PC-9 (cell line): ENCODE measurements around the gene NHLRC2. TPM values are rescaled to one million over a fixed set of nuclear protein-coding genes. Genes with fewer than 3 reads are reported as not detected.

ENCODE experiments used
- BruUV-seq: library from RNA; stranded (reverse); fragments of 400-500 nt; replicated peaks from 2 replicates; lab custom pipeline; 2021; lab: Mats Ljungman, UMichigan
- CTCF ChIA-PET: fragments of 300-600 bp; sonication (Branson Sonifier 250); formaldehyde crosslinking; loops from one replicate; lab custom pipeline; 2022; ENCODE audit warnings: antibody characterized with exemption; lab: Charles Lee
- POLR2A ChIA-PET: fragments of 300-600 bp; sonication (Branson Sonifier 250); formaldehyde crosslinking; loops from one replicate; lab custom pipeline; 2022; ENCODE audit warnings: antibody characterized with exemption; ENCODE audit not compliant: unreplicated experiment; lab: Charles Lee
- DNase-seq, 2 experiments: peaks; one replicate each; pipeline versions ENCODE4 v3.0.0 to v3.0.0-alpha.2; 2015 to 2022; ENCODE audit warnings: mixed read lengths in 1 of 2
- H2AFZ ChIP-seq: fragments of 200-600 bp; sonication (generic); 2 replicates; pipeline ENCODE4 v1.8.1; 2017; ENCODE audit warnings: antibody characterized with exemption
- H3F3A ChIP-seq: fragments of 200-600 bp; sonication (generic); 2 replicates; pipeline ENCODE4 v1.8.1; 2017; ENCODE audit warnings: antibody characterized with exemption, mild to moderate bottlenecking, low read depth; ENCODE audit not compliant: insufficient read depth
- H3K27ac ChIP-seq: fragments of 200-600 bp; sonication (generic); 2 replicates; pipeline ENCODE4 v1.6.1; 2016; ENCODE audit warnings: mixed run types
- H3K27me3 ChIP-seq: fragments of 200-600 bp; sonication (generic); 2 replicates; pipeline ENCODE4 v1.6.1; 2016; ENCODE audit warnings: low read depth, mixed run types; ENCODE audit not compliant: insufficient read depth
- H3K36me3 ChIP-seq: fragments of 200-600 bp; sonication (generic); 2 replicates; pipeline ENCODE4 v1.6.1; 2016; ENCODE audit warnings: low read depth, mixed run types
- H3K4me1 ChIP-seq: fragments of 200-600 bp; sonication (generic); replicated peaks from 2 replicates; pipeline ENCODE4 v1.6.1; 2016; ENCODE audit warnings: mixed run types; ENCODE audit not compliant: insufficient read depth
- H3K4me2 ChIP-seq: fragments of 200-600 bp; sonication (generic); 2 replicates; pipeline ENCODE4 v1.6.1; 2017; ENCODE audit warnings: mixed run types
- H3K4me3 ChIP-seq: fragments of 200-600 bp; sonication (generic); 2 replicates; pipeline ENCODE4 v1.6.1; 2016; ENCODE audit warnings: mixed run types
- H3K79me2 ChIP-seq: fragments of 200-600 bp; sonication (generic); 2 replicates; pipeline ENCODE4 v1.6.1; 2017; ENCODE audit warnings: low read depth, mixed run types
- H3K9me2 ChIP-seq: fragments of 200-600 bp; sonication (generic); 2 replicates; pipeline ENCODE4 v1.8.1; 2017; ENCODE audit warnings: mild to moderate bottlenecking; ENCODE audit not compliant: insufficient read depth
- H3K9me3 ChIP-seq: fragments of 200-600 bp; sonication (generic); 2 replicates; pipeline ENCODE4 v1.8.1; 2016; ENCODE audit warnings: low read depth; ENCODE audit not compliant: insufficient read depth
- H4K20me1 ChIP-seq: fragments of 200-600 bp; sonication (generic); 2 replicates; pipeline ENCODE4 v1.8.1; 2017; ENCODE audit not compliant: insufficient read depth
- EZH2 ChIP-seq: fragments of 200-600 bp; sonication (generic); IDR thresholded peaks from 2 replicates; pipeline ENCODE4 v1.8.0; 2017; ENCODE audit warnings: antibody characterized with exemption, low read depth
- intact Hi-C: fragments of 100-400 bp; cut with micrococcal nuclease; formaldehyde crosslinking; loops from one replicate; pipeline ENCODE4 v1.10.0; 2022; ENCODE audit not compliant: unreplicated experiment
- total RNA-seq: library from RNA; stranded (reverse); gene quantifications from 2 replicates; pipeline ENCODE4 v1.2.3, GENCODE V29; 2021
- TF ChIP-seq, protein P1 (sequence below): fragments of 200-600 bp; sonication (generic); conservative IDR thresholded peaks from 2 replicates; pipeline ENCODE4 v1.6.1; 2017; ENCODE audit warnings: mixed run types, antibody characterized with exemption, mild to moderate bottlenecking, moderate library complexity

Gene NHLRC2
- total RNA-seq, 1 experiment from 2014 or later, result 22.8 TPM

DNA sequence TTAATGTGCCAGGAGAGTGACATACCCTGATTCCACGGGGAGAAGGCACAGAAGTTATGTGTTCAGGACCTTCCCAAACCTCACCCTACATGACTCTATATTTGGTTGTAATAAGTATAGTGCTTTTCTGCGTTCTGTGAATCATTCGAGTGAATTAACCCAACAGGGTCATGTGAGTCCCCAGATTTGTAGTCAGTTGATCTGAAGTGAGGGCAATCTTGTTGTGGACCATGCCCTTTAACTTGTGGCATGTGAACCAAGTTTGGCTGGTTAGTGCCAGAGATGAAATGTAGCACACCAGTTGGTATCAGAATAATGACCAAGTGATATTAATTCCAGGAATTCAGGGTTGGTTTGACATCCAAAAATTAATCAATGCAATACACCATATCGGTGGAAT is 70.2 kb downstream of the NHLRC2 start:
- no peaks in the 10 kb centered on the region for H3F3A ChIP-seq
- no peaks in the 10 kb centered on the region for H3K4me1 ChIP-seq
- ChIA-PET CTCF (no interaction called here), POLR2A (no interaction called here)
- H3K27me3 ChIP-seq, result no peaks in the 10 kb centered on the region
- no peak overlapping the region for H3K4me2 ChIP-seq
- no peak overlapping the region for H3K27ac ChIP-seq
- H3K79me2 ChIP-seq, result no peaks in the 10 kb centered on the region
- no peaks in the 10 kb centered on the region for H3K9me3 ChIP-seq
- H3K9me2 ChIP-seq, result no peaks in the 10 kb centered on the region
- H3K4me3 ChIP-seq, result no peak overlapping the region
- intact Hi-C loops, result no loop called here
- TF ChIP-seq EZH2, result no peak
- TF ChIP-seq, protein P1, sequence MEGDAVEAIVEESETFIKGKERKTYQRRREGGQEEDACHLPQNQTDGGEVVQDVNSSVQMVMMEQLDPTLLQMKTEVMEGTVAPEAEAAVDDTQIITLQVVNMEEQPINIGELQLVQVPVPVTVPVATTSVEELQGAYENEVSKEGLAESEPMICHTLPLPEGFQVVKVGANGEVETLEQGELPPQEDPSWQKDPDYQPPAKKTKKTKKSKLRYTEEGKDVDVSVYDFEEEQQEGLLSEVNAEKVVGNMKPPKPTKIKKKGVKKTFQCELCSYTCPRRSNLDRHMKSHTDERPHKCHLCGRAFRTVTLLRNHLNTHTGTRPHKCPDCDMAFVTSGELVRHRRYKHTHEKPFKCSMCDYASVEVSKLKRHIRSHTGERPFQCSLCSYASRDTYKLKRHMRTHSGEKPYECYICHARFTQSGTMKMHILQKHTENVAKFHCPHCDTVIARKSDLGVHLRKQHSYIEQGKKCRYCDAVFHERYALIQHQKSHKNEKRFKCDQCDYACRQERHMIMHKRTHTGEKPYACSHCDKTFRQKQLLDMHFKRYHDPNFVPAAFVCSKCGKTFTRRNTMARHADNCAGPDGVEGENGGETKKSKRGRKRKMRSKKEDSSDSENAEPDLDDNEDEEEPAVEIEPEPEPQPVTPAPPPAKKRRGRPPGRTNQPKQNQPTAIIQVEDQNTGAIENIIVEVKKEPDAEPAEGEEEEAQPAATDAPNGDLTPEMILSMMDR, result no peak
- H4K20me1 ChIP-seq, result no peaks in the 10 kb centered on the region
- BruUV-seq, result no TSS peak
- no peaks in the 10 kb centered on the region for H3K36me3 ChIP-seq
- H2AFZ ChIP-seq, result no peak overlapping the region
- DNase-seq, result no peak

DNA sequence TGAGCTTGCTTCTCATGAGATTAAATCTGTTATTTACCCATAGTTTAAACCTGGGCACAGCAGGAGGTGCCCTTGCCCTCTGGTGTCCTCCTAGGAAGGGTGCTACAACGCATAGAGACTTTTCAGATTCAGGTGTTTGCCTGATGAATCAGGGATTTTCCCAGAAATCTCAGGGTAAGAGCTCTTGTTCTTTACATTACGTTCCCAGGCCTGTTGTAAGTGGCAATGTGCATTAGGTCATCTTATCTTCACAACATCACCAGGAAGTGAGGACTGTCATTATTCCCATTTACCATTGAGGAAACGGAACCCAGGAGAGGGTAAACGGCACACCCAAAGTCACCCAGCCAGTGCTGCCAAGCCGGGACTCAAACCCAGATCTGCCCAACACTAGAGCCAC is 73.0 kb downstream of the NHLRC2 start:
- ChIA-PET CTCF (interaction anchor here (0.6 kb wide), 3 partner anchors 55 to 175 kb away, joined by 3 to 4 read pairs (median 4); no protein-coding TSS in a partner anchor), POLR2A (interaction anchor here (0.6 kb wide), 1 partner anchor 960 kb away, joined by 4 read pairs; no protein-coding TSS in a partner anchor)
- no peaks in the 10 kb centered on the region for H3K9me2 ChIP-seq
- H3K9me3 ChIP-seq, result no peaks in the 10 kb centered on the region
- H3K27ac ChIP-seq, result no peak overlapping the region
- H3K4me2 ChIP-seq, result no peak overlapping the region
- H3K27me3 ChIP-seq, result no peaks in the 10 kb centered on the region
- peak in 1 of 2 experiments; percentile 60 for DNase-seq
- H4K20me1 ChIP-seq, result no peaks in the 10 kb centered on the region
- TF ChIP-seq, protein P1, result no peak
- TF ChIP-seq EZH2, result no peak
- no peak overlapping the region for H2AFZ ChIP-seq
- H3K4me3 ChIP-seq, result no peak overlapping the region
- H3F3A ChIP-seq, result no peaks in the 10 kb centered on the region
- BruUV-seq, result no TSS peak
- no peaks in the 10 kb centered on the region for H3K36me3 ChIP-seq
- H3K79me2 ChIP-seq, result no peaks in the 10 kb centered on the region
- no peaks in the 10 kb centered on the region for H3K4me1 ChIP-seq
- intact Hi-C loops, result no loop called here

DNA sequence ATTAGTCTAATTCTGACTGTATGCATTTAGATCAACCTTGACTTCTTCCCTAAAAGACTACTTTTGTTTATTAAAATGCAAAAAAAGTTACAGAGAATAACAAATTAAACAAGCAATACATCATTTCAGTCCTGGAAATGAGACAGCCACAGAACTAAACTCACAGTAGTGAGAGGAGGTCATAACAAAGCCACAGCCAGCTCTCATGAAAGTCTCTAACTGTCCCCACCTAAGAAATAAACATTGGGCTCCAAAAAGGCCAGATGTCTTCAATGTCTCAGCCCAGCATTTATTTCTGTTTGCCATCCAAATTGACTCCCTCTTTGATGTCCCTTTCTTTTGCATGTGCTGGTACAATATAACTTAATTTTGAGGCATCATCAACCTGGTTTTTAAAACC is 74.4 kb downstream of the NHLRC2 start:
- no peak for DNase-seq
- no peak overlapping the region for H3K27ac ChIP-seq
- H3K4me3 ChIP-seq, result no peak overlapping the region
- TF ChIP-seq EZH2, result no peak
- TF ChIP-seq, protein P1, result no peak
- no peaks in the 10 kb centered on the region for H4K20me1 ChIP-seq
- no peaks in the 10 kb centered on the region for H3K27me3 ChIP-seq
- no peaks in the 10 kb centered on the region for H3K9me3 ChIP-seq
- CTCF ChIA-PET, result no interaction called here
- no peaks in the 10 kb centered on the region for H3K4me1 ChIP-seq
- no peak overlapping the region for H3K4me2 ChIP-seq
- H3F3A ChIP-seq, result no peaks in the 10 kb centered on the region
- no peaks in the 10 kb centered on the region for H3K36me3 ChIP-seq
- intact Hi-C loops, result no loop called here
- BruUV-seq, result no TSS peak
- H2AFZ ChIP-seq, result no peak overlapping the region
- POLR2A ChIA-PET, result no interaction called here
- H3K79me2 ChIP-seq, result no peaks in the 10 kb centered on the region
- no peaks in the 10 kb centered on the region for H3K9me2 ChIP-seq
